Stimulated activated naive B cell treated with anti-CD40 and anti-IgM and Interleukin-4, amounts not matched to agents 10 μg/mL and 1 μg/mL and 100 μg/mL, for 72 hours (primary cell): ENCODE data around the gene DNAH17.
"Not testable (repeated sequence)": the region's sequence is repeated elsewhere in the genome, so short reads cannot be mapped to it uniquely, and the experiment has no call there.

Source experiments
- ATAC-seq, 2 donors: fragments of 150-1000 bp; cut with Tn5 transposase; replicated peaks; 2 replicates each; pipeline ENCODE4 v1.10.0; 2021; ENCODE audit warnings: moderate library complexity in 1 of 2
- DNase-seq: peaks from one replicate; pipeline ENCODE4 v3.0.0; 2021
- H3K27ac Mint-ChIP-seq: one replicate; pipeline ENCODE4 v1.8.0; 2022; ENCODE audit warnings: mild to moderate bottlenecking, mixed read lengths
- H3K27me3 Mint-ChIP-seq, 2 donors: one replicate each; pipeline ENCODE4 v1.8.0; 2022; ENCODE audit warnings: mixed read lengths in 2 of 2
- H3K36me3 Mint-ChIP-seq, 2 donors: one replicate each; pipeline ENCODE4 v1.8.0; 2022; ENCODE audit warnings: mixed read lengths in 2 of 2, mild to moderate bottlenecking in 1 of 2
- H3K4me1 Mint-ChIP-seq, 2 donors: one replicate each; pipeline ENCODE4 v1.8.0; 2022; ENCODE audit warnings: mixed read lengths in 2 of 2, mild to moderate bottlenecking in 1 of 2
- H3K4me3 Mint-ChIP-seq, 2 donors: one replicate each; pipeline ENCODE4 v1.8.0; 2022; ENCODE audit warnings: mild to moderate bottlenecking in 2 of 2, mixed read lengths in 2 of 2, moderate library complexity in 1 of 2
- H3K9me3 Mint-ChIP-seq, 2 donors: one replicate each; pipeline ENCODE4 v1.8.0; 2022; ENCODE audit warnings: mixed read lengths in 2 of 2, mild to moderate bottlenecking in 1 of 2

DNAH17 gene

DNA sequence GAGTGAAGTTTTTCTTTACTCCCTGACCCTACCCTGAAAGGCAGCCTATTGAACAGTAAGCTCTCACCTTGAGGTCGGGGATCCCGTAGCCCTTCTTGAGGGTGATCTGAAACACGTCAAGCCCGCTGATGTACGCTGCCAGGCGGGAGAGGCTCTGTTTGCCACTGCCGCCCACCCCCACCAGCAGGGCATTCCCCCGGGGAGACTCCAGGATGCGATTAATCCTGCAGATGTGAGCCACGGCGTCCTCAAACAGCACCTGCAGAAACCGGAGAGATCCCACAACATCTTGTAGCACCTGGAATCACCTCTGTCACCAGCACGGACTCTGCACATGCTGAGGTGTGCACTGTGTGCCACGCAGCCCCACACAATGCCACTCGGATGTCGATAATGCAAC is 102.0 kb downstream of the DNAH17 start:
- H3K9me3 Mint-ChIP-seq: no peaks in the 10 kb centered on the region
- H3K4me3 Mint-ChIP-seq: no peak overlapping the region
- peaks cover 3 to 4% of the 10 kb centered on the region in 2 donors for H3K4me1 Mint-ChIP-seq
- no peak overlapping the region for H3K27ac Mint-ChIP-seq
- ATAC-seq (no peak), DNase-seq (no peak)
- peaks cover 12 to 14% of the 10 kb centered on the region in 2 donors for H3K27me3 Mint-ChIP-seq
- no peaks in the 10 kb centered on the region for H3K36me3 Mint-ChIP-seq

- Mint-ChIP-seq H3K27me3 (peaks cover 12 to 14% of the 10 kb centered on the region in 2 donors), H3K36me3 (no peaks in the 10 kb centered on the region), H3K4me1 (peaks cover 3 to 4% of the 10 kb centered on the region in 2 donors), H3K27ac (peak overlapping the region; percentile 9), H3K4me3 (no peak overlapping the region), H3K9me3 (no peaks in the 10 kb centered on the region)
- DNase-seq (no peak), ATAC-seq (peak in 1 of 2 donors; percentile 43)
Observed at GRCh38 chr17:78474614-78475146, 102.5 kb downstream of the DNAH17 start.

DNA sequence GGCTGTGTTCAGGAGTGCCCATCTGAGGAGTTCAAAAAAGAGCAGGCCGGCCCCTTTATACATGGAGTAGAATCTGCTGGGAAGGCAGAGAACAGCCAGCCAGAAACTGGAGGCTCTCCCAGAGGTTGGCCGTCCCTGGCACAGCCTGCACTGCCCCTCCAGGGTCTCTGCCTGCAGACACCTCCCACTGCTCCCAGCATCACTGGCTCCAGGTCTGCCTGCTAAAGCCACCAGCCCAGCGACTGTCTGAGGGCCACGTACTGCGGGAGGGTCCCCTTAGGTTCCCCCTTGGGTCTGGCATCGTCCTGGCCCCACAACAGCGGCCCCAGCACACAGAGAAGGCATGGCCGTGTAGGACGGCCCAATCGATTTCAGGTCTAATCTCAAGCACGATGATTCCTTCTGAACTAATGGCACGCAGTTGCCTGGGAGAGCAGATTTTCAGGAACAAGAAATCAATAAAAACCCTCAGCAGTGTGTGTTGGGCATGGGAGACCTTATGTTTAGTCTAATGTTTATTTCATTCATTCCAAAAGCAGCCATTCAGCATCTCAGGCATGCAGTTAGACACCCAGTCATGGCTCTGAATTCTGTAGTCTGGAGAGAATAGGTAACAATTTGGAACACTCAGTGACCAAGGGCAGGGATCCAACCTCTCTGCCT is 103.1 kb downstream of the DNAH17 start:
- Mint-ChIP-seq H3K4me1 (peaks cover 3 to 4% of the 10 kb centered on the region in 2 donors), H3K4me3 (no peak overlapping the region), H3K27me3 (peaks cover 12 to 14% of the 10 kb centered on the region in 2 donors), H3K27ac (no peak overlapping the region), H3K36me3 (no peaks in the 10 kb centered on the region), H3K9me3 (no peaks in the 10 kb centered on the region)
- ATAC-seq (no peak), DNase-seq (no peak)

- no peaks in the 10 kb centered on the region for H3K36me3 Mint-ChIP-seq
- H3K4me3 Mint-ChIP-seq: no peak overlapping the region
- H3K9me3 Mint-ChIP-seq: no peaks in the 10 kb centered on the region
- DNase-seq (no peak), ATAC-seq (no peak)
- peak overlapping the region; percentile 67 for H3K27ac Mint-ChIP-seq
- H3K27me3 Mint-ChIP-seq: peaks cover 12 to 14% of the 10 kb centered on the region in 2 donors
- peaks cover 3 to 4% of the 10 kb centered on the region in 2 donors for H3K4me1 Mint-ChIP-seq
Observed at GRCh38 chr17:78472035-78472905, 104.9 kb downstream of the DNAH17 start.

DNA sequence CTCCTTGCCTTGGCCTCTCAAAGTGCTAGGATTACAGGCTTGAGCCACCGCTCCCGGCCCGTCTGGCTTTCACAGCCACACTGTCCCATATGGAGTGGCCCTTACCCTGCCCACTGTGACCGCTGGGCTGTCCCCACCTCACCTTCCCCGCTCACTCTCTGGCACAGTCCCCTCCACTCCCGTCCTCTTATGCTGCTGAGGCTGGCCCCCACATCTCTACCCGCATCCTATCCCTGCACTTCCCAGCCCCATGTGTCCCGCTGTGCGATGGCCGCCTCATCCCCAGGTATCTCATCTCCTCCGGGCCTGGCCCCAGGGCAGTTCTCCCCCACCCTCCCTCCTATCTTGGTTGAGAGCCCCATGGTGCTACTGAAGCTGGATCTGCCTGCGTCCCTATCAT is 105.6 kb downstream of the DNAH17 start:
- ATAC-seq: no peak
- no peak for DNase-seq
- Mint-ChIP-seq H3K4me1 (peaks cover 3 to 4% of the 10 kb centered on the region in 2 donors), H3K27me3 (peaks cover 12 to 14% of the 10 kb centered on the region in 2 donors), H3K4me3 (no peak overlapping the region), H3K27ac (no peak overlapping the region), H3K9me3 (no peaks in the 10 kb centered on the region), H3K36me3 (no peaks in the 10 kb centered on the region)

DNA sequence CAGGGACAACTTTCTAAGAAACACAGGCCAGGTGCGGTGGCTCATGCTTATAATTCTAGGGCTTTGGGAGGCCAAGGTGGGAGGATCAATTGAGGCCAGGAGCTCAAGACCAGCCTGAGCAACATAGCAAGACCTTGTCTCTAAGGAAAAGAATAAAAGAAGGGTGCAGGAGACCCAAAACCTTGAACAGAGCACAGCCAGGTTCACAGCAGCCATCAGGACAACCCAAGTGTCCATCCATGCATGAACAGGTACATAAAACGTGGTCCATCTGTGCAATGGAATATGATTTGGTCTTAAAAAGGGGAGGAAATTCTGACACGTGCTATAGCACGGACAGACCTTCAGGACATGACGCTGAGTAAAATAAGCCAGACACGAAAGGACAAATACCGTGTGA is 107.8 kb downstream of the DNAH17 start:
- Mint-ChIP-seq H3K27me3 (peaks cover 12 to 14% of the 10 kb centered on the region in 2 donors), H3K27ac (no peak overlapping the region), H3K36me3 (no peaks in the 10 kb centered on the region), H3K9me3 (no peaks in the 10 kb centered on the region), H3K4me1 (peaks cover 3 to 4% of the 10 kb centered on the region in 2 donors), H3K4me3 (no peak overlapping the region)
- DNase-seq: no peak
- ATAC-seq: no peak

GRCh38 chr17:78468366-78468765 is 108.8 kb downstream of the DNAH17 start:
- no peaks in the 10 kb centered on the region for H3K9me3 Mint-ChIP-seq
- no peak overlapping the region for H3K27ac Mint-ChIP-seq
- H3K27me3 Mint-ChIP-seq: peaks cover 12 to 14% of the 10 kb centered on the region in 2 donors
- peaks cover 3 to 4% of the 10 kb centered on the region in 2 donors for H3K4me1 Mint-ChIP-seq
- ATAC-seq: no peak
- no peak overlapping the region for H3K4me3 Mint-ChIP-seq
- no peak for DNase-seq
- no peaks in the 10 kb centered on the region for H3K36me3 Mint-ChIP-seq

DNA sequence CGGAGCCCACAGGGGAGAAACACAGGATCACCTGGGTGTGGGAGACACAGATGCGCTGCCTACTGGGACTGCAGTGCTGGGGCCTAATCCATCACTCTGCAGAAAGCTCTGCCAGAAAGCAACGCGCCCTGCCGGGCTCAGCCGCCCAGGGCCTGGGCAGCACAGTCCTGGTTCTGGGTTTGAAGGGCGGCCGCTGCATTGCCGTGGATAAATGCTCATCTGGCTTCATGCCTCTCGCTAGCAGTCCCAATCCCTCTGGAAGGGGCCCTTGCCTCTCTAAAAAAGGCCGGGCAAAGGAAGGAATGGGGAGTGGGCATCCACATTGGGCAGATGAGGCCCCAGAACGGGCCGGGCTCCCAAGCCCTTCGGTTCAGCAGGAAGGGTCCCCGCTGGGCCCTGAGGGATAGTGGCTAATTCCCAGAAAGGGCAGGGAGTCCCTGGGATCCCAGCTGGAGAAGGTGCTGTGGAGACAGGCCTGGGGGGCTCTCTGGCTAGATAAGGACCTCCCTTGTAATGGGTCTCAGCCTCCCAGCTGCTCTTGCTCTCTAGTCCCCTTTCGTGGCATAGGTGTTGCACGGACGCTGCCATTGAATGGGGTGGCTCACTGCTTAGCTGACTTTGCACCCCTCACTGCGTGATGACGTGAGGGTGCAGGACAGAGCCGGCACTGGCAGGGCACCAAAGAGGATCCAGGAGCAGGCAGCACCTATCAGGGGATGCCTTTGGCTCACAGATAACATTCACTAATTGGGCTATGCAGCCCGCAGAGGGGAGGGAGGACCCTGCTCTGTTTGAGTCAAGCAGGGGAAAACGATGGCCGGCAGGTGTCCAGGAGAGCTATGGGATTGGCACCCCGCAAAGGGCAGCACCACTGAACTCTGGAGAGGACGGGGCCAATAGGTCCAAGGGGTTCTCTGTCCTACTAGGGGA is 110.1 kb downstream of the DNAH17 start:
- H3K27me3 Mint-ChIP-seq: peaks cover 6% of the 10 kb centered on the region in 2 donors
- H3K9me3 Mint-ChIP-seq: no peaks in the 10 kb centered on the region
- ATAC-seq (no peak), DNase-seq (no peak)
- no peaks in the 10 kb centered on the region for H3K36me3 Mint-ChIP-seq
- no peak overlapping the region for H3K27ac Mint-ChIP-seq
- H3K4me1 Mint-ChIP-seq: no peaks in the 10 kb centered on the region
- no peak overlapping the region for H3K4me3 Mint-ChIP-seq

DNA sequence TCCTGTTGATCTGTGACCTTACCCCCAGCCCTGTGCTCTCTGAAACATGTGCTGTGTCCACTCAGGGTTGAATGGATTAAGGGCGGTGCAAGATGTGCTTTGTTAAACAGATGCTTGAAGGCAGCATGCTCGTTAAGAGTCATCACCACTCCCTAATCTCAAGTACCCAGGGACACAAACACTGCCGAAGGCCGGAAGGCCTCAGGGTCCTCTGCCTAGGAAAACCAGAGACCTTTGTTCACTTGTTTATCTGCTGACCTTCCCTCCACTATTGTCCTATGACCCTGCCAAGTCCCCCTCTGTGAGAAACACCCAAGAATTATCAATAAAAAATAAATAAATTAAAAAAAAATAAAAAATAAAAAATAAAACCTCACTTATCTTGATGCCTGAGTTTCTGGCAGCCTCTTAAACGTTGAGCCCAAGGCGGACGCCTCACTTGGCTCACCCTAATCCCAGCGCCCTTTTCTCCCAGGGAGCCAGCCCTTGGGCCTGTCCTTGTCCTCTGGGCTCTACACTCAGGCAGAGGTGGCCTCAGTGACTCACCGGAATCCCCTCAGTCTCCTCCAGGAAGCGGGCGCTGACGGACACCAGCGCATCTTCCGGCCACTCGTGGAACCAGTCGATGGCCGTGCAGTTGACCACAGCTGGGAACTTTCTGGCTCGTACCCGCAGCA is 110.9 kb downstream of the DNAH17 start:
- not testable (repeated sequence) for ATAC-seq, H3K36me3 Mint-ChIP-seq, H3K4me1 Mint-ChIP-seq, DNase-seq, H3K27me3 Mint-ChIP-seq, H3K27ac Mint-ChIP-seq, H3K4me3 Mint-ChIP-seq, H3K9me3 Mint-ChIP-seq

DNA sequence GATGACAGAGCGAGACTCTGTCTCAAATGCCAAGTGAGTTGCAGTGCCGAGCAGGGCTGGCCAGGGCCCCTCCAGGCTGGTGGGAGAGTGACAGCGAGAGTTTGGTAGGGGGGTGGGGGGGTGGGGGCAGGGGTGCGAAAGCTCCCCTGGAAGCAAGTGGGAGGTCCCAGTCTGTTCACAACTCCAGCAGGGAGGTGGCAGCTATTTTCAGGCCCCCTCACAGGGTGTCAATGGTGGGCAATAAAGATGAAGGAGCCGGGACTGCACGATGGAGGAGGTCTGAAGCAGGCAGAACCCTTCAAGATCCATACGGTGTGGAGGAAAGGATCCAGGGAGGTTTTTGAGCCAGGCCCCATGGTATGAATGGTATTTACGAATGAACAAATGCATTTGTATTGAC is 115.0 kb downstream of the DNAH17 start:
- Mint-ChIP-seq H3K4me1 (no peaks in the 10 kb centered on the region), H3K27ac (no peak overlapping the region), H3K9me3 (no peaks in the 10 kb centered on the region), H3K27me3 (no peaks in the 10 kb centered on the region), H3K36me3 (no peaks in the 10 kb centered on the region), H3K4me3 (no peak overlapping the region)
- no peak for ATAC-seq
- no peak for DNase-seq

GRCh38 chr17:78461799-78462053 is 115.5 kb downstream of the DNAH17 start:
- no peak for DNase-seq
- no peak for ATAC-seq
- H3K36me3 Mint-ChIP-seq: no peaks in the 10 kb centered on the region
- no peak overlapping the region for H3K27ac Mint-ChIP-seq
- H3K27me3 Mint-ChIP-seq: no peaks in the 10 kb centered on the region
- no peaks in the 10 kb centered on the region for H3K4me1 Mint-ChIP-seq
- no peaks in the 10 kb centered on the region for H3K9me3 Mint-ChIP-seq
- H3K4me3 Mint-ChIP-seq: no peak overlapping the region

DNA sequence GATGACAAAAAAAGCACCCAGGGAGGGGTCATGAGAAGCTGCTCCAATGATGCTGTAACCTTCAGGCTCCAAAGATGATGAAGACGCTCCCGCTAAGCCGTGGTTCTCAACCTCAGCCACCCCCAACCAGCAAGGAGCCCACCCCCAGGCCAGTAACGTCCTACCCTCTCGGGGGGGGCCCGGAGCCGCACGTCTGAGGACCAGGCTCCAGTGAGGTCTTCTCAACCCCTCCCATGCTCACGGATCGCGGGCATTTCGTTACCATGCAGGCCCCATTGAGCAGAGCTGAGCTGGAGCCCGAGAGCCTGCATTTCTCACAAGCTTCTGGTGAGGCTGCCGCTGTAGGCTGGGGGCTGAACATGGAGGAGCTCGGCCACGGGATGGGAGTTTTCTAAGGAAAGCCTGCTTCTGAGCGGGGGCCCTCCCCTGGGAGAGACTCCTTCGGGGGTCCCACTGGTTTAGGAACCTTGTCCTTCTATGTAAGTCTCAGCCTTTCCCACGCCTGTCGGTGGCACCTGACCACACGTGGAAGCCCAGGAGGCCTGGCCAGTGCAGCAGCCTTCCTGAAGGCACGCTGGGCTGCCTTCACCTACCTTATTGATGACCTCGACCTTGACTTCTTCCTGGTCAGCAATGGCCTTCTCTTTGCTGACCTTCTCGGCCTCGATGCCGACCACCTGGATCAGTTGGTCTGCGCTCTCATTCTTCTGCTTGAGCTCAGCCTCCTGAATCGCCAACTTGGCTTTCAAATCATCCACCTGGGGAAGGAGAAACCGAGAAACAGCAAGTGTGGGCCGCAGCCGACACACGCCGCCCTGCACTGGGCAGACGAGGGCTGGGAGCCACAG is 116.0 kb downstream of the DNAH17 start:
- Mint-ChIP-seq H3K4me1 (no peaks in the 10 kb centered on the region), H3K27ac (no peak overlapping the region), H3K9me3 (no peaks in the 10 kb centered on the region), H3K27me3 (peaks cover 0 to 4% of the 10 kb centered on the region in 2 donors), H3K36me3 (no peaks in the 10 kb centered on the region), H3K4me3 (no peak overlapping the region)
- no peak for DNase-seq
- no peak for ATAC-seq

- ATAC-seq (no peak), DNase-seq (no peak)
- H3K27me3 Mint-ChIP-seq: peaks cover 0 to 5% of the 10 kb centered on the region in 2 donors
- no peak overlapping the region for H3K27ac Mint-ChIP-seq
- H3K9me3 Mint-ChIP-seq: no peaks in the 10 kb centered on the region
- no peaks in the 10 kb centered on the region for H3K36me3 Mint-ChIP-seq
- H3K4me1 Mint-ChIP-seq: no peaks in the 10 kb centered on the region
- H3K4me3 Mint-ChIP-seq: no peak overlapping the region
Observed at GRCh38 chr17:78460176-78460675, 117.0 kb downstream of the DNAH17 start.
